GM04504 (cell line): Measurements from ENCODE around the gene MDC1.
"Not testable (repeated sequence)": the region's sequence is repeated elsewhere in the genome, so short reads cannot be mapped to it uniquely, and the experiment has no call there.

Experiments
- DNase-seq: peaks from one replicate; pipeline ENCODE4 v3.0.0-alpha.2; 2012; ENCODE audit warnings: low read depth

Gene MDC1

GRCh38 chr6:30679765-30680535 is 37.1 kb downstream of the MDC1 start:
- DNase-seq, result no peak

- no peak for DNase-seq
These were observed 37.9 kb downstream of the MDC1 start for GRCh38 chr6:30678964-30679726.

GRCh38 chr6:30676660-30677285 is 40.3 kb downstream of the MDC1 start:
- no peak for DNase-seq

- DNase-seq, result peak; percentile 98
These were observed 44.4 kb downstream of the MDC1 start, which contains the start of gene DHX16 for GRCh38 chr6:30672445-30673253. TSS of gene DHX16 (minus strand) at chr6:30673006. CDS start at chr6:30672841, 165 bp downstream.

- no peak for DNase-seq
These were observed 46.1 kb downstream of the MDC1 start for GRCh38 chr6:30670760-30671527.

- not testable (repeated sequence) for DNase-seq
These were observed 50.8 kb downstream of the MDC1 start for GRCh38 chr6:30666300-30666699.

- no peak for DNase-seq
These were observed 51.9 kb downstream of the MDC1 start for GRCh38 chr6:30664994-30665767.

- not testable (repeated sequence) for DNase-seq
These were observed 59.2 kb downstream of the MDC1 start for GRCh38 chr6:30657922-30658321.

- DNase-seq, result no peak
These were observed 59.6 kb downstream of the MDC1 start for GRCh38 chr6:30657454-30657853.

- no peak for DNase-seq
These were observed 60.6 kb downstream of the MDC1 start for GRCh38 chr6:30656513-30656912.

- no peak for DNase-seq
These were observed 61.4 kb downstream of the MDC1 start for GRCh38 chr6:30655743-30656094.

GRCh38 chr6:30654798-30655742 is 62.0 kb downstream of the MDC1 start:
- DNase-seq, result no peak

GRCh38 chr6:30651143-30651542 is 65.9 kb downstream of the MDC1 start:
- DNase-seq, result no peak
